Mesothelial cell of epicardium (in vitro differentiated cells): ENCODE measurements around the gene SDHAF1. TPM values are rescaled to one million over a fixed set of nuclear protein-coding genes. Genes with fewer than 3 reads are reported as not detected.
A peak's percentile ranks its signal among the peaks of the same experiment; 100 is the strongest.

Source experiments
- DNase-seq, 2 experiments: peaks; one replicate each; pipeline ENCODE4 v3.0.0; 2021; ENCODE audit warnings: low spot score in 2 of 2; ENCODE audit not compliant: unreplicated experiment in 2 of 2
- H3K27ac Mint-ChIP-seq: 2 replicates; pipeline ENCODE4 v1.8.0; 2021; ENCODE audit warnings: mixed read lengths
- H3K27me3 Mint-ChIP-seq: 2 replicates; pipeline ENCODE4 v1.8.0; 2021; ENCODE audit warnings: low read depth, mixed read lengths
- H3K36me3 Mint-ChIP-seq: 2 replicates; pipeline ENCODE4 v1.8.0; 2021; ENCODE audit warnings: mixed read lengths
- H3K4me1 Mint-ChIP-seq: 2 replicates; pipeline ENCODE4 v1.8.0; 2021; ENCODE audit warnings: mixed read lengths
- H3K4me3 Mint-ChIP-seq: 2 replicates; pipeline ENCODE4 v1.8.0; 2021; ENCODE audit warnings: mild to moderate bottlenecking, moderate library complexity, mixed read lengths
- H3K9me3 Mint-ChIP-seq: 2 replicates; pipeline ENCODE4 v1.8.0; 2021; ENCODE audit warnings: mixed read lengths
- CTCF ChIP-seq: fragments of 200-600 bp; sonication (generic); IDR thresholded peaks from one replicate; pipeline ENCODE4 v1.5.0; 2021; ENCODE audit warnings: antibody characterized with exemption; ENCODE audit not compliant: unreplicated experiment
- total RNA-seq: library from RNA; stranded (reverse); gene quantifications from 3 replicates; pipeline ENCODE4 v1.2.1, GENCODE V29; 2021

Gene SDHAF1
- total RNA-seq, 1 donor from 2014 or later = 12.4 TPM

GRCh38 chr19:35996777-35997176, 1.8 kb downstream of the SDHAF1 start:
- no peaks in the 10 kb centered on the region for H3K27me3 Mint-ChIP-seq
- TF ChIP-seq CTCF = no peak
- H3K4me1 Mint-ChIP-seq = peaks cover 14% of the 10 kb centered on the region
- no peaks in the 10 kb centered on the region for H3K9me3 Mint-ChIP-seq
- peaks cover 2% of the 10 kb centered on the region for H3K36me3 Mint-ChIP-seq
- peak overlapping the region; percentile 84 for H3K4me3 Mint-ChIP-seq
- no peak for DNase-seq
- no peak overlapping the region for H3K27ac Mint-ChIP-seq

DNA sequence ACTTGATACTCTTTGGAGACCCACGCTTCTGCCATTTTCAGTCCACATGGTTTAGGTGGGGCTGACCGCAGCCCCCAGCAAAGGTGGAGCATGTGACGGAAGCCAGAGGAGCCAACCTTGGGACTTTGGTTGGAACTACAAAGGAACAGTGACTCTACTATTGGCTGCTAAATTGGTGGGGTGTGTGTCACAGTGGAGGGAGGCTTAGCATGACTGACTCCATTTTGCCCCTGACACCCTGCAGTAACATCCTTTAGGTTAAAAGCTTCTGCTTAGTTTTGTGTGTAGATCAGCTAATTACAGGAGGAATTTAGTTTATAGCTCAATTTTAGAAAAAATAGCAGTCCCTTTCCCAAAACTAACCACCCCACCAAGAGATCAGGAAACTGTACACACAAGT, 6.6 kb downstream of the SDHAF1 start:
- H3K9me3 Mint-ChIP-seq = no peaks in the 10 kb centered on the region

GRCh38 chr19:36003284-36003683, 8.3 kb downstream of the SDHAF1 start:
- H3K4me1 Mint-ChIP-seq = peaks cover 5% of the 10 kb centered on the region
- H3K27me3 Mint-ChIP-seq = no peaks in the 10 kb centered on the region
- no peaks in the 10 kb centered on the region for H3K9me3 Mint-ChIP-seq
- no peak overlapping the region for H3K27ac Mint-ChIP-seq
- H3K36me3 Mint-ChIP-seq = peaks cover 13% of the 10 kb centered on the region
- DNase-seq = no peak
- no peak for TF ChIP-seq CTCF
- no peak overlapping the region for H3K4me3 Mint-ChIP-seq

More for the DNA sequence above, 6.6 kb downstream of the SDHAF1 start:
- H3K4me1 Mint-ChIP-seq = peaks cover 1% of the 10 kb centered on the region
- H3K4me3 Mint-ChIP-seq = no peak overlapping the region
- TF ChIP-seq CTCF = no peak
- H3K36me3 Mint-ChIP-seq = peaks cover 13% of the 10 kb centered on the region
- no peaks in the 10 kb centered on the region for H3K27me3 Mint-ChIP-seq
- H3K27ac Mint-ChIP-seq = no peak overlapping the region
- DNase-seq = no peak

- H3K27me3 Mint-ChIP-seq = peaks cover 2% of the 10 kb centered on the region
- no peak overlapping the region for H3K4me3 Mint-ChIP-seq
- H3K4me1 Mint-ChIP-seq = peaks cover 17% of the 10 kb centered on the region
- H3K9me3 Mint-ChIP-seq = no peaks in the 10 kb centered on the region
- peaks cover 11% of the 10 kb centered on the region for H3K36me3 Mint-ChIP-seq
- TF ChIP-seq CTCF = no peak
- no peak for DNase-seq
- no peak overlapping the region for H3K27ac Mint-ChIP-seq
Measured at GRCh38 chr19:36006955-36007354, 12.0 kb downstream of the SDHAF1 start.

- no peak for TF ChIP-seq CTCF
- peak within 1 kb of the TSS; percentile 86 for H3K4me3 Mint-ChIP-seq
- peak in 1 of 2 experiments; percentile 49 for DNase-seq
- H3K27me3 Mint-ChIP-seq = peaks cover 2% of the 10 kb centered on the region
- peaks cover 7% of the 10 kb centered on the region for H3K36me3 Mint-ChIP-seq
- H3K4me1 Mint-ChIP-seq = peaks cover 21% of the 10 kb centered on the region
- no peaks in the 10 kb centered on the region for H3K9me3 Mint-ChIP-seq
- peak within 1 kb of the TSS; percentile 91 for H3K27ac Mint-ChIP-seq
Measured at GRCh38 chr19:36008336-36008978, 13.5 kb downstream of the SDHAF1 start, which contains the start of gene SYNE4. Gene SYNE4, minus strand, starts transcription at chr19:36008813. Its CDS starts 132 bp downstream, at chr19:36008681.
